ENCODE results near the gene KCND3.

DNA sequence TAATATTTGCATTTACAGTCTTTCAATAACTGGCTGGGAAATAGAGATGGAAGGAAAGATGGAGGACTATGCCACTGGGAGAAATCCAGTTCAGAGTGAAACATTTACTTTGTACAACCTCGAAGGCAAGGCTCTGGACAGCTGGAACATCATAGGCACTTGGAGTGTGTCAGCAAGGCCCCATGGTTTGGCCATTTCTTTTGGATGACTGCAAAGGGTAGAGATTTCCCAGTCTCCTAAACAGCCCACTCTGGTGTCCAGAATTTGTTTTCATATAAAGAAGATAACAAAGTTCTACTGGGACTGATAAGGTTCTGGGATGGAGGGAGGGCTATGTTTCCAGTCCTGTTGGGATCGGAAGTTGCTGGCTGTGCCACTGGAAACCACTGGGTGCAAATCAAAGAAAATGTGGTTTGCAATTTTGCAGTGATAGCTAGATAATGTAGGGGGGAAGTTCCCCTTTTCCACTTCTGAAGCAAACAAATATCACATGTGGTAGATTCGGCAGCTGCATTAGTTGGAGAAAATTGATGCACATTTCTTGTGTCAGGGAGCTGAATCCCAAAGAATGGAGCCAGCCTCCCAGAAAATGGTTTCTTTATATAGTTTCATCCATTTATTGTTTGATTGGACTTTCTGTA, 16.2 kb downstream of the KCND3 start:
- TF ChIP-seq CTCF (IDR thresholded peaks at IDR 0.05) (no peak), POLR2A (IDR thresholded peaks at IDR 0.05) (no peak)
